HL-60/S4 treated with phorbol 12-myristate 13-acetate at 8.2 ng/mL for 4 days and 3 days (cell line): ENCODE measurements around the gene PDLIM7.
"Not testable (repeated sequence)": the region's sequence is repeated elsewhere in the genome, so short reads cannot be mapped to it uniquely, and the experiment has no call there.

Experiments used
- in situ Hi-C: fragments of 300-500 bp; cut with MboI; formaldehyde crosslinking; loops from 2 replicates; pipeline ENCODE4 v1.15.0; 2022; ENCODE audit warnings: low sequenced_read_pairs

PDLIM7 gene

DNA sequence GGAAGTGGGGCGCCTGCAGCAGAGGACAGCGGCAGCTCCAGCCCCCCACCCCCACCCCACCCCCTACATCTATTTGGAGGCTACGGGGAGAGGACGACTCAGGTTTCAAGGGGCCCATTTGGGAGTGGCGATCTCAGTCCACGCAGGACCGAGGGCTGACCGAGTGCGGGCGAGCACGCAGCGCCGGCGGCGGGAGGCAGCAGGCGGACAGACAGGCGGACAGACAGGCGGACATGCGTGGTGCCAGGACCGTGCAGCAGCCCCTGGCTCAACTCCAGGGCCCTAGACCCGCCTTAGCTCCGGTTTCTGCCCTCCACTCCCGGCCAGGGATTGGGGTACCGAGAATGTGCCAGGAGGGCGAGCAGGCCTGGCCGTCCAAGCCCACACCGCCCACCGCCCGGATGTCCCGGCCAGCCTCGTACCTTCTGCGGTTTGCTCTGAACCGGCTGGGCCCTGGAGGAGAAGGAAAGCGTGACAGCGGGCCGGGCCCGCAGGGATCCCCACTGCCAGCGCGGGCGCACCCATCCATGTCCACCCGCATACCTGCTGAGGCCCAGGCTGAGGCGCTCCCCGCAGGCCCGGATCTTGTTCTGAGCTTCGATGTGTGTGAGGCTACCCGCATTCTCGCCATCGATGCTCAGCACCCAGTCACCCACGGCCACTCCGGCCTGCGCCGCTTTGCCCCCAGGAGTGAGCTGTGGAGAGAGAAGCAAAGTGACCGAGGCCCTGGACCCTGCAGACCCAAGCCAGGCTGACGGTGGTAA lies 5.2 kb downstream of the PDLIM7 start:
- in situ Hi-C loops: no loop called here

DNA sequence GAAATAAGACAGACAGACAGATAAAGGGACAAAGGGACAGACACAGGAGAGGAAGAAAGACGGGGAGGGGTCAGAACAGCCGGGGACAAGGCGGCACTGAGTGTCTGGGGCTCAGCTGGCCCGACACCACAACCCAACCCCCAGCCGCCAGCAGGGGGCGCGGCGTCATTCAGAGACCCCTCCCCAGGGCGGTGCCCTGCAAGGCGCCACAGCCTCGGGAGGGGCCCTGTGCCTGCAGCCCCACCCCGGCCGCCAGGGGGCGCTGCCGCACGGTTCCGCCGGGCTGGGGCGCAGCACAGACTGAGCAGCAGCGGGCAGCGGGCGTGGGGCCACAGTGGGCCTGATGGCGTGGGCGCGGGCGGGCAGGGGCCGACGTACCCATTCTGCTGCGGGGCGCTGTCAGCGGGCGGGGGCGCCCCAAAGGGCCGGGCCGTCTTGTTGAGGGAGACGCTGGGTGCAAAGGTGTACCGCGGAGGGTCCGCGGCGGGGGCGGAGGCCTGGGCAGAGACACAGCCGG lies 5.9 kb downstream of the PDLIM7 start:
- in situ Hi-C loops: no loop called here

- in situ Hi-C loops: no loop called here
These were observed 6.4 kb downstream of the PDLIM7 start for GRCh38 chr5:177490992-177491391.

- in situ Hi-C loops: no loop called here
These were observed 7.0 kb downstream of the PDLIM7 start for GRCh38 chr5:177490311-177490991.

- in situ Hi-C loops: no loop called here
These were observed 8.2 kb downstream of the PDLIM7 start for GRCh38 chr5:177489119-177489716.

DNA sequence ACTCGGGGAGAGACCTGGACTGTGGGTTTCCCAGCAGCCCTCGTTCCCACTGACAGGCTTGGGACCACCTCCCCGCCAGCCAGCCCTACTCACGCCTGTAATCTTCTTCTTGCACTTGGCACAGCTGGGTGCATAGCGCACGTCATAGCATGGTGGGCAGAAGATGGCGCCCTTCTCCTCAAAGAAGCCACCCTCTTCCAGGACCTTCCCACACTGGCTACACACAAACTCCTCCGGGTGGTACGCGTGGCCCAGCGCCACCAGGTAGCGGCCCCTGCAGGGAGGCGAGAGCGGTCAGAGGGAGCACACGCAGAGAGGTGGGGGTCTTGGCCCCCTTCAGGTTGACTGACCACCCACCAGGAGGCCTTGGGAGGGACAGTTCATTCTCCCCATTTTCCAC lies 9.4 kb downstream of the PDLIM7 start:
- in situ Hi-C loops: no loop called here

DNA sequence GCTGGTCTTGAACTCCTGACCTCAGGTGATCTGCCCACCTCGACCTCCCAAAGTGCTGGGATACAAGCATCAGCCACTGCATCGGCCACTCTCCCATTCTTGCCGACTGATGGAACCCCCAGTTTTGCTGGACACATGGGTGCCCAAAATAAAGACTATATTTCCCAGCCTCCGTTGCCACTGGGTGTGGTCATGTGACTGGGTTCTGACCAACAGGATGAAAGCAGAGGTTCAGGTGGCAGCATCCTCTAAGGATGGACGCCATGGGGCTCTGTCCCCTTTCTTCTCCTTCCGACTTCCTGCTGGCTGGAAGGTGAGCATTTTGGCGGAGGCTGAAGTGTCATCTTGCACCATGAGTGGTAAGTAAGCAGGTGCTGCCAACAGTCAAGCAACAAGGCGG lies 10.3 kb downstream of the PDLIM7 start:
- in situ Hi-C loops: no loop called here

- in situ Hi-C loops: no loop called here
These were observed 11.1 kb downstream of the PDLIM7 start for GRCh38 chr5:177486256-177486655.

DNA sequence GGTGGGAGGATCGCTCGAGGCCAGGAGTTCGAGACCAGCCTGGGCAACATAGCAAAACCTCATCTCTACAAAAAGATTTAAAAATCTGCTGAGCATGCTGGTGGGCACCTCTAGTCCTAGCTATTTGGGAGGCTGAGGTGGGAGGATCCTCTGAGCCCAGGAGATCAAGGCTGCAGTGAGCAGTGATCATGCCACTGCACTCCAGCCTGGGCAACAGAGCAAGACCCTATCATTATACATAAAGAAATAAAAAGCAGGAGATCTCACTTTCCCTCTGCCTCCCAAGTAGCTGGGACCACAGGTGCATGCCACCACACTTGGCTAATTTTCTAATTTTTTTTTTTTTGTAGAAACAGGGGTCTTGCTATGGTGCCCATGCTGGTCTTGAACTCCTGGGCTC lies 11.7 kb downstream of the PDLIM7 start:
- in situ Hi-C loops: not testable (repeated sequence)

- in situ Hi-C loops: no loop called here
These were observed 12.4 kb downstream of the PDLIM7 start for GRCh38 chr5:177484902-177485549.

DNA sequence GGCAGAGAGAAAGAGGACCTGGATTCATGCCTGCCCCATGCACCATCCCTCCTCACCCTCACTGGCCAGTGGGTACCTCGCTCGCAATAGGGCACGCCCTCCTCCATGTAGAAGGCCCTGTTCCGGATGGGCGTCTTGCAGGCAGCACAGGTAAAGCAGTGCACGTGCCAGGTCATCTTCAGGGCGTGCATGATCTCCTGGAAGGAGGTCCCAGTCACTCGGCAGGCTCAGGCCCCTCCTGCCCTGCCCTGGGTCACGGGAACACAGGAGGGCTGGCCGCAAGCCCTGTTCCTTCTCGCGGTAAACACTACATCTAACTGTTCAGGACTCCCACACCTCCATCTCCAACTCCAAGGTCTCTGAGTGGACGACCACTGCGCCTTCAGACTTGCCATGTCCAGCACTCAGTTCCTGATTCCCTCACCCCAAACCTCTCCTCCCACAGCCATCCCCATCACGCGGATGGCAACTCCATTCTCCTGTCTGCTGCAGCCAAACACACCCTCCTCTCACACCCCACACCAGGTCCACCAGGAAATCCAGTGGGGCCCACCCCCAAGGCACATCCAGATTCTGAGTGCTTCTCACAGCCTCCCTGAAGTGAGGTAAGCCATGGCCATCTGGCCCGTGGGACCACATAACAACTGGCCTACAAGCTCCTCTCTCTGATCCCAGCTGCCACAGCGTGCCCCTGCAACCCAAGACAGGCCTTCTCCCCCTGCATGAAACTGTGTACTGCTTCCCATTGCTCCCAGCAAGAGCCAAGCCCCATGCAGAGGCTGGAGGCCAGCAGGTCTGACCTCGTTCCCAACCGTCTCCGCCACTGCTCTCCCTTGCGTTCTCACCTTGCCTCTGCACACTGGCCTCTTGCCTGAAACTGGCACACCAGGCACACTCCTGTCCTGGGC lies 13.2 kb downstream of the PDLIM7 start:
- in situ Hi-C loops: no loop called here

- in situ Hi-C loops: no loop called here
These were observed 14.4 kb downstream of the PDLIM7 start for GRCh38 chr5:177483042-177483441.

DNA sequence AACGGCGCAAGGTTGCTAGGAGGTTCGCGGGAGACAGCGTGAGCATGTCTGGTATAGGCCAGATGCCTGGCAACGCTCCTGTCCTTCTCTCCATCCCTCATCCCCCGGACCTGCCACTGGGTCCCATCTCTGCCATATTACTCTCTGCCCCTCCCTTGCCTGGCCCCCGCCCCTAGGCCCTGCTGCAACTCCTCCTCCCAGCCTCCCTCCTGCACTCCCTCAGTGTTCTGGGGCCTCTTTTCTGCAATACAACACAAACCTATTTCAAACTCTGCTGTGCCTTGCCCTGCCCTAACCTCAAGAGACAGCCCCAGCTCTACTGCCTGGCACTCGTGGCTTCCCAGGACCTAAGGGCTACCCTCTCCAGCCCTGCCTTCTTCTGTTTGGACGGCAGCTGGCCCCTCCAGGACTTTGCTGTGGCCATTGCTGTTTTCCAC lies 15.0 kb downstream of the PDLIM7 start:
- in situ Hi-C loops: no loop called here

GRCh38 chr5:177479774-177480173 lies 17.6 kb downstream of the PDLIM7 start:
- in situ Hi-C loops: no loop called here

DNA sequence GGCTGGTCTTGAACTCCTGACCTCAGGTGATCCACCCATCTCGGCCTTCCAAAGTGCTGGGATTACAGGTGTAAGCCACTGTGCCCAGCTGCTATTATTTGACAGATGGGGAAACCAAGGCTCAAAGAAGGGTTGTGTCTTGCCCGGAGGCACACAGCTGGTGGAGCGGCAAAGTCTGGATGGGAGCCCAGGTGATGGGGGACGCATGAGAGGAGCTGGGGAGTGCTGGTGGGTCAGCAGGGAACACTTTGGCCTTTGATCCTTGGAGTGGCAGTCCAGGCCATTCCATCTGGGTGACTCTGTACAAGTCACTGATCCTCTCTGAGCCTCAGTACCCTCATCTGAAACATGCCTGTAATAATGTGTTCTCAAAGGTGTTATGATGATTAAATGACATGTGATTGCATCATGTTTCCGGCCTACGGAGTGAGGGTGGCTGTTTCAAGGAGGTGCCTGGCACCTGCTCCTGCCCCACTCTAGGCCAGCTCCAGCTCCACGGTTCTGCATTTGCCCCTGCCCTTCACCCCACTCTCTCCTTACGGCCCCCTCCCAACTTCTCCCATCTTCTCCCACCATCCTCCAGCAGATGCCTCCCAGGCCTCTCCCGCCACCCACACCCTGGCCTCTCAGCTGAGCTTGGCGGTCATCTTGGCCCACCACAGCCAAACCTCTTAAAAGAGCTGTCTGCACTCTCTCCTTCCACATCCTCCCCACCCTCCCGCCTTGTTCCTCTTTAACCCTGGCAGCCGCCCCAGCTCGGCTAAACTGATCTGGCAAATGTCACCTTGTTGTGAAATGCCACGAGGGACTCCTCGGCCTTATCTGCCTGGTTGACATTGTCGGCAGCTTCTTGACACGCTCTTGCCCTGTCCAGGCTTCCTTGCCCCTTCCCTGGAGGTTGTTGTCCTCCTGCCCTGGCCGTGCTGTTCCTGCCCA lies 18.4 kb downstream of the PDLIM7 start:
- in situ Hi-C loops: no loop called here

DNA sequence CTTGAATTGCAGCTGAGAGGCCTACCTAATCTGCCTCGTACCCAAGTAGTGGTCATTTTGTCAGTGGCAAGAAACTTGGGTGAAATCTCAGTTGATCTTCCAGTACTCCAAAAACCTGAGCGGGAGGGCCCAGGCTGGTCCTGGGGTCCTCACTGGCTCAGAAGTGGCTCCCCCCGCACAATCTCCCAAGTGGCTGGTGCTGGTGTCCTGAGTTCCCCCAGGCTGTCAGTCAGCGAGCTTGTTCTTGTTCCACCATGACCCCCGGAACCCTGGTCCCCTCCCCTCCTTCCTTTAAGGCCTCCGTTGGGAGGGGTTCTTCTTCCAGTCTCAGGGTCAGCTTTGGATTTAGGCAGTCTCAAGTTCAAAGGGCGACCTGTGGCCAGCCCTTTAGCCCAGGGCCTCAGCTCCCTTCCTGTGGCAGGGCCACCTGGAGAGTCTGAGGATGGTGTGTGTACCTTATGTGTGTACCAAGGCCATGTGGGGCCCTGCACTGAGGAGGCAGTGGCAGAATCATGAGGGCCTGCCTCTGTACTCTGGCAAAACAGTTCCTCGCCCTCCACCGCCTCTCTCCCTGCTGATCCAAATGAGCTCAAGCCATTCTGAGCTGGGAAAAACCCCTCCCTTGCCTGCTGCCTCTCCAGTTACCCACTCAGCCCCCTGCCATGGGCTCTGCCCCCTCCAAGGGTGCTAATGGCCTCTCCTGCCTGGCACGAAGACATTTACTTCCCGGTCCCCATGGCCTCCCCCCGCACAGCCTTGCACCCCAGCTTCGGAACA lies 19.5 kb downstream of the PDLIM7 start:
- in situ Hi-C loops: no loop called here

DNA sequence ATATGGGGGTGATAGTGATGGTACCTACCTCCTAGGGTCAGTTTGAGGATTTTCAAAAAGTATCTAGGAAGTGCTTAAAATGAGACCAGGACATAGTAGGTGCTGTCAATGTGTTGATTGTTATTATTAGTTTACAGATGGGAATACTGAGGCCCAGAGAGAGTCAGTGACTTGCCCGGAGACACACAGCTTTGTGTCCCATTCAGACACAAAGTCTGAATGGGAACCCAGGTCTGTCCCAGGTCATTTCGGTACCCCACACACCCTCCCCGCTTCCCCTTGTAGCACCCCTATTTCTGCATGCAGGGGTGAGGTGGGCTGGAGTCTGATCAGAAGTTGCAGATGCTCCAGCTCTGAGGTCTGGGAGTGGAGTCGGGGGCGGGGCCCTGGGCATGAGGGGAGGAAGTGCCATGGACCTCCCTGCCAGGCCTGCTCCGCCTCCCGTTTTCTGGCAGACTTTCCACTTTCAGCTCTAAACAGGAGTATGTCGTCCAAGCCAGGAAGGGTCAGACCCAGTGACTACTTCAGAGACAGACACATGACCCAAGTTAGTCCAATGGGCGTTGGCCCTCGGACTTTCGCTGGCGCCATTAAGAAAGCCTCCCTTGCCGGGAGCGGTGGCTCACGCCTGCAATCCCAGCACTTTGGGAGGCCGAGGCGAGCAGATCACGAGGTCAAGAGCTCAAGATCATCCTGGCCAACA lies 20.7 kb downstream of the PDLIM7 start:
- in situ Hi-C loops: no loop called here
